MCF 10A (cell line): Measurements from ENCODE around the gene ARFGEF3. TPM values are rescaled to one million over a fixed set of nuclear protein-coding genes. Genes with fewer than 3 reads are reported as not detected.

Source experiments
- BruUV-seq: library from RNA; stranded (reverse); fragments of 400-500 nt; replicated peaks from 2 replicates; lab custom pipeline; 2021; lab: Mats Ljungman, UMichigan
- CTCF ChIA-PET: fragments of 300-600 bp; sonication (Branson Sonifier 250); formaldehyde crosslinking; extraction: SDS; loops from one replicate; lab custom pipeline; 2021; ENCODE audit warnings: antibody characterized with exemption, inconsistent platforms; lab: Yijun Ruan, JAX
- POLR2A ChIA-PET: fragments of 300-600, 350-650 bp; sonication (Branson Sonifier 250); formaldehyde crosslinking; extraction: SDS; loops from one replicate; lab custom pipeline; 2020; ENCODE audit warnings: antibody characterized with exemption, inconsistent platforms; lab: Yijun Ruan, JAX
- DNase-seq: peaks from one replicate; pipeline ENCODE4 v3.0.0-alpha.2; 2018; ENCODE audit not compliant: unreplicated experiment
- H3K27ac Mint-ChIP-seq: one replicate; pipeline ENCODE4 v1.8.0; 2022; ENCODE audit warnings: mild to moderate bottlenecking, low read depth, mixed read lengths; ENCODE audit not compliant: unreplicated experiment
- H3K27me3 Mint-ChIP-seq: one replicate; pipeline ENCODE4 v1.8.0; 2022; ENCODE audit warnings: mixed read lengths; ENCODE audit not compliant: insufficient read depth, unreplicated experiment
- H3K36me3 Mint-ChIP-seq: one replicate; pipeline ENCODE4 v1.8.0; 2022; ENCODE audit warnings: mild to moderate bottlenecking, moderate library complexity, mixed read lengths; ENCODE audit not compliant: insufficient read depth, unreplicated experiment
- H3K4me1 Mint-ChIP-seq: one replicate; pipeline ENCODE4 v1.8.0; 2022; ENCODE audit warnings: mixed read lengths; ENCODE audit not compliant: insufficient read depth, unreplicated experiment
- H3K4me3 Mint-ChIP-seq: one replicate; pipeline ENCODE4 v1.8.0; 2022; ENCODE audit warnings: mild to moderate bottlenecking, moderate library complexity, mixed read lengths; ENCODE audit not compliant: unreplicated experiment
- H3K9me3 Mint-ChIP-seq: one replicate; pipeline ENCODE4 v1.8.0; 2022; ENCODE audit warnings: mixed read lengths; ENCODE audit not compliant: unreplicated experiment
- CTCF ChIP-seq: fragments of 200-600 bp; IDR thresholded peaks from one replicate; pipeline ENCODE4 v1.8.0; 2022; ENCODE audit warnings: antibody characterized with exemption, mild to moderate bottlenecking; ENCODE audit not compliant: unreplicated experiment
- intact Hi-C: fragments of 100-400 bp; cut with micrococcal nuclease; formaldehyde crosslinking; loops from 2 replicates; pipeline ENCODE4 v1.14.1; 2022
- total RNA-seq: library from RNA; stranded (reverse); gene quantifications from 2 replicates; pipeline ENCODE4 v1.2.3, GENCODE V29; 2022

ARFGEF3 gene
- total RNA-seq, 1 experiment from 2014 or later, result 3.4 TPM

GRCh38 chr6:138339024-138339423, 177.3 kb downstream of the ARFGEF3 start:
- Mint-ChIP-seq H3K4me3 (no peak overlapping the region), H3K36me3 (no peaks in the 10 kb centered on the region), H3K27me3 (no peaks in the 10 kb centered on the region), H3K27ac (no peak overlapping the region), H3K9me3 (no peaks in the 10 kb centered on the region), H3K4me1 (peaks cover 10% of the 10 kb centered on the region)
- no TSS peak for BruUV-seq
- CTCF ChIA-PET, result no interaction called here
- intact Hi-C loops, result no loop called here
- peak; percentile 4 for DNase-seq
- POLR2A ChIA-PET, result no interaction called here
- no peak for TF ChIP-seq CTCF

GRCh38 chr6:138341176-138341575, 179.4 kb downstream of the ARFGEF3 start:
- ChIA-PET CTCF (no interaction called here), POLR2A (interaction anchor here (0.7 kb wide), 1 partner anchor 225 kb away, joined by 4 read pairs; no protein-coding TSS in a partner anchor)
- Mint-ChIP-seq H3K36me3 (no peaks in the 10 kb centered on the region), H3K27me3 (no peaks in the 10 kb centered on the region), H3K9me3 (no peaks in the 10 kb centered on the region), H3K27ac (no peak overlapping the region), H3K4me3 (no peak overlapping the region), H3K4me1 (peaks cover 10% of the 10 kb centered on the region)
- no peak for DNase-seq
- TF ChIP-seq CTCF, result no peak
- no TSS peak for BruUV-seq
- intact Hi-C loops, result no loop called here

GRCh38 chr6:138343112-138343511, 181.4 kb downstream of the ARFGEF3 start:
- peaks cover 10% of the 10 kb centered on the region for H3K4me1 Mint-ChIP-seq
- no peak for DNase-seq
- H3K36me3 Mint-ChIP-seq, result no peaks in the 10 kb centered on the region
- intact Hi-C loops, result no loop called here
- no peak overlapping the region for H3K27ac Mint-ChIP-seq
- TF ChIP-seq CTCF, result no peak
- ChIA-PET POLR2A (no interaction called here), CTCF (no interaction called here)
- H3K9me3 Mint-ChIP-seq, result no peaks in the 10 kb centered on the region
- BruUV-seq, result no TSS peak
- H3K4me3 Mint-ChIP-seq, result no peak overlapping the region
- no peaks in the 10 kb centered on the region for H3K27me3 Mint-ChIP-seq

- Mint-ChIP-seq H3K4me1 (no peaks in the 10 kb centered on the region), H3K27me3 (no peaks in the 10 kb centered on the region), H3K4me3 (no peak overlapping the region), H3K9me3 (no peaks in the 10 kb centered on the region), H3K27ac (no peak overlapping the region), H3K36me3 (no peaks in the 10 kb centered on the region)
- no peak for DNase-seq
- intact Hi-C loops, result no loop called here
- no peak for TF ChIP-seq CTCF
- BruUV-seq, result no TSS peak
- CTCF ChIA-PET, result interaction anchor here (0.6 to 0.7 kb wide), 3 partner anchors 333 to 1459 kb away, joined by 3 to 8 read pairs (median 3); no protein-coding TSS in a partner anchor
- POLR2A ChIA-PET, result interaction anchor here (1.0 to 1.6 kb wide), 4 partner anchors 9 to 59 kb away, joined by 3 to 4 read pairs (median 3); no protein-coding TSS in a partner anchor
These were observed 184.0 kb downstream of the ARFGEF3 start for GRCh38 chr6:138345565-138346285.
